ENCODE measurements around the gene KBTBD12. TPM values are rescaled to one million over a fixed set of nuclear protein-coding genes. Genes with fewer than 3 reads are reported as not detected.

KBTBD12 gene
- total RNA-seq, 1 experiment from 2014 or later = not detected

GRCh38 chr3:128006061-128007032 lies 91.3 kb downstream of the KBTBD12 start:
- Histone ChIP-seq H3K27ac (ENCODE audit: low read depth, low read length) (no peak overlapping the region), H3K79me2 (ENCODE audit: insufficient read depth, low read length) (no peaks in the 10 kb centered on the region), H3K9me3 (ENCODE audit: control insufficient read depth in 1 of 2, insufficient read depth in 1 of 2, low read depth in 1 of 2, low read length in 2 of 2) (no peaks in the 10 kb centered on the region), H2AFZ (ENCODE audit: low read depth, low read length, poor library complexity, severe bottlenecking) (no peak overlapping the region), H3K4me2 (ENCODE audit: low read length) (no peak overlapping the region), H3K4me3 (replicated peaks in 1 of 2; ENCODE audit: low read depth in 1 of 2, low read length in 2 of 2) (no peak overlapping the region), H3K4me1 (ENCODE audit: control insufficient read depth in 1 of 2, insufficient read depth in 2 of 2, low read length in 2 of 2) (peaks cover 1 to 4% of the 10 kb centered on the region in 2 experiments; a peak in 3 of 4 replicates), H3K27me3 (ENCODE audit: insufficient read depth, low read length) (no peaks in the 10 kb centered on the region), H3K9ac (ENCODE audit: low read length) (no peak overlapping the region), H3K36me3 (ENCODE audit: control insufficient read depth in 1 of 2, insufficient read depth in 2 of 2, low read length in 2 of 2) (no peaks in the 10 kb centered on the region), H3K9me2 (ENCODE audit: insufficient read depth) (no peaks in the 10 kb centered on the region), H4K20me1 (ENCODE audit: insufficient read depth) (no peaks in the 10 kb centered on the region)
- ATAC-seq = no peak
- POLR2A ChIA-PET = no interaction called here
- no peak for DNase-seq (ENCODE audit: low read depth, low spot score)
- RAD21 ChIA-PET (ENCODE audit: low non-redundant PET in 1 of 2, low total read pairs in 2 of 2, uncharacterized antibody in 2 of 2, unreplicated experiment in 2 of 2) = no interaction called here
- intact Hi-C loops (cut with micrococcal nuclease) = no loop called here
- no TSS peak for BruUV-seq (replicated peaks)
- CTCF ChIA-PET = no interaction called here
- no peak for TF ChIP-seq TCF7L2 (IDR thresholded peaks at IDR 0.05; ENCODE audit: borderline replicate concordance, extremely low read depth, insufficient read depth, insufficient read length)
- no peak for TF ChIP-seq POLR2AphosphoS5 (IDR thresholded peaks at IDR 0.05; ENCODE audit: low read depth, low read length)
- no peak for TF ChIP-seq ZFX (IDR thresholded peaks at IDR 0.05)
- no peak for TF ChIP-seq YY1 (IDR thresholded peaks at IDR 0.05; ENCODE audit: extremely low read depth, insufficient replicate concordance, low read depth, low read length)
- no peak for TF ChIP-seq ZNF274 (IDR thresholded peaks at IDR 0.05; ENCODE audit: low read depth, low read length)
- TF ChIP-seq RAD21 (IDR thresholded peaks at IDR 0.05; ENCODE audit: low read depth) = no peak
- TF ChIP-seq CEBPB (IDR thresholded peaks at IDR 0.05; ENCODE audit: low read depth) = no peak
- TF ChIP-seq CTCF (IDR thresholded peaks at IDR 0.05 in 2 of 3, conservative IDR thresholded peaks at IDR 0.05 in 1 of 3; ENCODE audit: borderline replicate concordance in 1 of 3, insufficient read depth in 1 of 3, low read depth in 2 of 3, low read length in 2 of 3) = no peak
- no peak for TF ChIP-seq CBX3 (IDR thresholded peaks at IDR 0.05; ENCODE audit: low read depth)

Measured in HCT116 (cell line).